ENCODE measurements around the gene TAF8.

DNA sequence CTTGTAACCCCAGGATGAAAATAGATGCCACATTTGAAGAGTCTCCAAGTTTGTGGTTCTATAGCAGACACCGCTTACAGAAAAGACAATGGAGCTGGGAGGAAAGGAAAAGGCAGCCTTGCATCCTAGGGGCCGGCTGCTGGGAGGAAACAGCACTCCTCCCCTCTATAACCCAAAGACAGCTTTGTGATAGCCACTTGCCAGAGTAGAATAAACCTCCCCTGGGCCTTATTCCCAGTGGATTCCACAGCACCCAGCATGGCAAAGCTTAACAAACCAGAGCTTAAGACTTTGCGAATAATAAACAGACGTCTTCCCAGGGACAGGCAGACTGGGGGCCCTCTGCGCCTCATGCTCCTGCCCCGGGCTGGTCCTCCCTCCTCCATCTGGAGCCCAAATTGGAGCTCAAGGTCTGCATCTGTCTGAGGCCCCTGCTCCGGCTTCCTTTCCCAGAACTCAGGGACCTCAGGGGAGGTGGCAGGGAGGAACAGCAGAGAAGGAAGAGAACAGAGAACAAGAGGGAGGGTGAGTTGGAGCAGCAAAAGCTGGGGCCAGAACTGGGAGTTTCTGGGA, 8.8 kb upstream of the TAF8 start:
- TF ChIP-seq, protein P1, sequence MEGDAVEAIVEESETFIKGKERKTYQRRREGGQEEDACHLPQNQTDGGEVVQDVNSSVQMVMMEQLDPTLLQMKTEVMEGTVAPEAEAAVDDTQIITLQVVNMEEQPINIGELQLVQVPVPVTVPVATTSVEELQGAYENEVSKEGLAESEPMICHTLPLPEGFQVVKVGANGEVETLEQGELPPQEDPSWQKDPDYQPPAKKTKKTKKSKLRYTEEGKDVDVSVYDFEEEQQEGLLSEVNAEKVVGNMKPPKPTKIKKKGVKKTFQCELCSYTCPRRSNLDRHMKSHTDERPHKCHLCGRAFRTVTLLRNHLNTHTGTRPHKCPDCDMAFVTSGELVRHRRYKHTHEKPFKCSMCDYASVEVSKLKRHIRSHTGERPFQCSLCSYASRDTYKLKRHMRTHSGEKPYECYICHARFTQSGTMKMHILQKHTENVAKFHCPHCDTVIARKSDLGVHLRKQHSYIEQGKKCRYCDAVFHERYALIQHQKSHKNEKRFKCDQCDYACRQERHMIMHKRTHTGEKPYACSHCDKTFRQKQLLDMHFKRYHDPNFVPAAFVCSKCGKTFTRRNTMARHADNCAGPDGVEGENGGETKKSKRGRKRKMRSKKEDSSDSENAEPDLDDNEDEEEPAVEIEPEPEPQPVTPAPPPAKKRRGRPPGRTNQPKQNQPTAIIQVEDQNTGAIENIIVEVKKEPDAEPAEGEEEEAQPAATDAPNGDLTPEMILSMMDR (IDR thresholded peaks at IDR 0.05; ENCODE audit: low read length): no peak
- TF ChIP-seq EZH2 (optimal IDR thresholded peaks at IDR 0.05; ENCODE audit: low read depth, low read length): no peak
- TF ChIP-seq EZH2phosphoT487 (IDR thresholded peaks at IDR 0.05; ENCODE audit: low read length): no peak

All from MM.1S (cell line).